Adrenal gland (tissue), 12 donors: ENCODE data around the gene ADPRHL1. TPM values are rescaled to one million over a fixed set of nuclear protein-coding genes. Genes with fewer than 3 reads are reported as not detected.
"Not testable (repeated sequence)": the region's sequence is repeated elsewhere in the genome, so short reads cannot be mapped to it uniquely, and the experiment has no call there.

Experiments
- DNase-seq, 7 donors: peaks; one replicate each; pipeline ENCODE4 v3.0.0-alpha.2; 2019 to 2020
- H3K27ac ChIP-seq, 5 donors: fragments of 200-600 bp; sonication (generic) in 4 of 5; 1 replicate in 3 of 5; 2 replicates in 2 of 5; pipeline versions ENCODE4 v1.5.1 to v1.8.0; 2016 to 2020; ENCODE audit warnings: mild to moderate bottlenecking in 1 of 5
- H3K27me3 ChIP-seq: fragments of 200-600 bp; 2 replicates; pipeline ENCODE4 v1.8.0; 2021
- H3K36me3 ChIP-seq, 2 donors: fragments of 200-600 bp; replicated peaks in 1 of 2; 1 replicate in 1 of 2; 2 replicates in 1 of 2; pipeline versions ENCODE4 v1.5.1 to v1.8.0; 2018 to 2022
- H3K4me1 ChIP-seq, 2 donors: fragments of 200-600 bp; replicated peaks in 1 of 2; 1 replicate in 1 of 2; 2 replicates in 1 of 2; pipeline versions ENCODE4 v1.5.1 to v1.8.0; 2018 to 2021
- H3K4me3 ChIP-seq, 4 donors: fragments of 200-600 bp; sonication (generic) in 3 of 4; one replicate each; pipeline ENCODE4 v1.5.1; 2016 to 2018
- H3K9me3 ChIP-seq, 3 donors: fragments of 200-600 bp; sonication (generic) in 1 of 3; replicated peaks in 1 of 3; 1 replicate in 2 of 3; 2 replicates in 1 of 3; pipeline versions ENCODE4 v1.5.1 to v1.8.0; 2016 to 2021
- CTCF ChIP-seq, 6 experiments: fragments of 450-650 bp in 4 of 6; fragments of 200-600 bp in 2 of 6; sonication (generic) in 1 of 6; IDR thresholded peaks; 1 replicate in 5 of 6; 2 replicates in 1 of 6; pipeline versions ENCODE4 v1.5.1 to v1.8.0; 2016 to 2021; ENCODE audit warnings: antibody characterized with exemption in 6 of 6, mild to moderate bottlenecking in 2 of 6, moderate library complexity in 1 of 6
- POLR2A ChIP-seq, 2 donors: fragments of 450-650 bp; IDR thresholded peaks; one replicate each; pipeline ENCODE4 v1.6.1; 2017; ENCODE audit warnings: antibody characterized with exemption in 2 of 2, mild to moderate bottlenecking in 2 of 2, moderate library complexity in 1 of 2
- WGBS, 4 donors: extraction: QIAGEN DNeasy Blood & Tissue Kit in 2 of 4; methylation state at CpG; one replicate each; pipeline versions ENCODE4 v1.1.5 to v1.1.7; 2013 to 2017; 5-methylcytosine and 5-hydroxymethylcytosine counted together
- intact Hi-C, 2 donors: fragments of 100-400 bp; cut with DNase I; formaldehyde crosslinking; loops; one replicate each; pipeline versions ENCODE4 v1.14.1 to v1.15.0; 2022 to 2023
- polyA plus RNA-seq, 3 donors: library from polyadenylated mRNA; stranded (reverse); fragments of 200-250 nt in 2 of 3; fragments of 350-450 nt in 1 of 3; fragmentation: Illumina TruSeq in 1 of 3; extraction: RNeasy Lipid Tissue Mini Kit (QIAGEN cat#74804) in 1 of 3; gene quantifications; one replicate each; pipeline ENCODE4 v1.2.3, GENCODE V29; 2013 to 2014
- total RNA-seq, 9 donors: library from RNA; depleted of rRNA in 4 of 9; stranded (reverse); fragments of >200 nt in 4 of 9; fragments of 120-200 nt in 1 of 9; fragmentation: NEBNext Ultra II Directional in 1 of 9; extraction: Animal tissue kit (Norgen Biotek cat#: 25700) in 1 of 9; gene quantifications; one replicate each; pipeline versions ENCODE4 v1.1.0 to v1.2.4, GENCODE V29; 2013 to 2023
- donor health status: healthy with polysubstance abuse.
- donor health status: Bipolar disorder and iron deficiency.
- donor health status: DM: yes; HTN: yes; CAD: no.
- donor health status: DM: no; HTN: no; CAD: no.
- donor health status: DM: no; HTN: no; CAD: no.
- donor health status: DM: yes; HTN: yes; CAD: no.

ADPRHL1 gene
- total and polyA plus RNA-seq, 12 donors, result 2.0 to 14.2 (median 4.0) TPM

- no peaks in the 10 kb centered on the region for H3K9me3 ChIP-seq
- intact Hi-C loops, result loop anchor here (5.0 to 10.0 kb wide), 3 partner anchors 117 to 359 kb away; no protein-coding TSS in a partner anchor
- no peaks in the 10 kb centered on the region for H3K27me3 ChIP-seq
- H3K4me3 ChIP-seq, result peak overlapping the region in 1 of 4 donors; percentile 94
- WGBS, 4 donors, result 36 to 41% (median 40%) methylated on average over 13 of the region's 13 CpGs
- H3K36me3 ChIP-seq, result no peaks in the 10 kb centered on the region
- H3K27ac ChIP-seq, result no peak overlapping the region
- peak in 2 of 6 experiments; percentile 9 to 25 for TF ChIP-seq CTCF (IDR thresholded peaks at IDR 0.05)
- no peak for TF ChIP-seq POLR2A (IDR thresholded peaks at IDR 0.05)
- DNase-seq, result no peak
- peaks cover 4 to 11% of the 10 kb centered on the region in 2 donors for H3K4me1 ChIP-seq
Observed at GRCh38 chr13:113394339-113394640, 59.0 kb downstream of the ADPRHL1 start.

GRCh38 chr13:113393563-113394338 lies 59.5 kb downstream of the ADPRHL1 start:
- intact Hi-C loops, result loop anchor here (5.0 to 10.0 kb wide), 3 partner anchors 116 to 359 kb away; no protein-coding TSS in a partner anchor
- Histone ChIP-seq H3K4me3 (peak overlapping the region in 3 of 4 donors; percentile 46 to 94 (median 56)), H3K9me3 (peaks cover 0 to under 1% (median 0%) of the 10 kb centered on the region in 3 donors), H3K27me3 (no peaks in the 10 kb centered on the region), H3K4me1 (peaks cover 4 to 11% of the 10 kb centered on the region in 2 donors), H3K27ac (peak overlapping the region in 1 of 5 donors; percentile 45), H3K36me3 (no peaks in the 10 kb centered on the region)
- 3 to 31% (median 11%) methylated on average over 5 to 63 of the region's 63 CpGs for whole genome bisulfite sequencing, 4 donors
- DNase-seq, result peak; percentile 66 to 88 (median 81)
- TF ChIP-seq CTCF (IDR thresholded peaks at IDR 0.05) (peak in 5 of 6 experiments; percentile 15 to 97 (median 92)), POLR2A (IDR thresholded peaks at IDR 0.05) (no peak)

GRCh38 chr13:113393226-113393562 lies 60.1 kb downstream of the ADPRHL1 start:
- 75 to 100% (median 86%) methylated on average over 3 to 13 of the region's 13 CpGs for WGBS, 4 donors
- Histone ChIP-seq H3K9me3 (peaks cover 0 to 6% (median 0%) of the 10 kb centered on the region in 3 donors), H3K4me3 (peak overlapping the region in 1 of 4 donors; percentile 94), H3K27me3 (no peaks in the 10 kb centered on the region), H3K27ac (no peak overlapping the region), H3K4me1 (peaks cover 4 to 11% of the 10 kb centered on the region in 2 donors), H3K36me3 (no peaks in the 10 kb centered on the region)
- DNase-seq, result no peak
- TF ChIP-seq POLR2A (IDR thresholded peaks at IDR 0.05) (no peak), CTCF (IDR thresholded peaks at IDR 0.05) (no peak)
- intact Hi-C loops, result loop anchor here (5.0 to 10.0 kb wide), 3 partner anchors 116 to 358 kb away; no protein-coding TSS in a partner anchor

- TF ChIP-seq CTCF (IDR thresholded peaks at IDR 0.05), result no peak
- no peak for TF ChIP-seq POLR2A (IDR thresholded peaks at IDR 0.05)
- no peak for DNase-seq
Observed at GRCh38 chr13:113390874-113391497, 62.3 kb downstream of the ADPRHL1 start.

GRCh38 chr13:113389586-113389985 lies 63.7 kb downstream of the ADPRHL1 start:
- DNase-seq, H3K27me3 ChIP-seq, H3K4me3 ChIP-seq, H3K27ac ChIP-seq, intact Hi-C loops, H3K9me3 ChIP-seq, H3K36me3 ChIP-seq: not testable (repeated sequence)
- WGBS, 4 donors, result 87 to 98% (median 97%) methylated on average over 8 of the region's 8 CpGs
- peaks cover 4 to 11% of the 10 kb centered on the region in 2 donors for H3K4me1 ChIP-seq

More at GRCh38 chr13:113390874-113391497, 62.3 kb downstream of the ADPRHL1 start:
- peaks cover 0 to 6% (median 0%) of the 10 kb centered on the region in 3 donors for H3K9me3 ChIP-seq
- H3K4me1 ChIP-seq, result peaks cover 4 to 11% of the 10 kb centered on the region in 2 donors
- intact Hi-C loops, result loop anchor here (5.0 to 10.0 kb wide), 3 partner anchors 114 to 356 kb away; no protein-coding TSS in a partner anchor
- H3K27me3 ChIP-seq, result no peaks in the 10 kb centered on the region
- 53 to 61% (median 59%) methylated on average over 10 of the region's 10 CpGs for WGBS, 4 donors
- H3K36me3 ChIP-seq, result no peaks in the 10 kb centered on the region
- no peak overlapping the region for H3K4me3 ChIP-seq
- no peak overlapping the region for H3K27ac ChIP-seq
